RCC 7860 (cell line): ENCODE results near the gene GCNT4.
"Not testable (repeated sequence)": the region's sequence is repeated elsewhere in the genome, so short reads cannot be mapped to it uniquely, and the experiment has no call there.

Source experiments
- DNase-seq: peaks from one replicate; pipeline ENCODE4 v3.0.0-alpha.2; 2015; ENCODE audit warnings: low spot score
- FAIRE-seq: peaks from 2 replicates; lab custom pipeline; 2012; peaks lifted over from hg19 to GRCh38; lab: Jason Lieb, UNC

Gene GCNT4, protein sequence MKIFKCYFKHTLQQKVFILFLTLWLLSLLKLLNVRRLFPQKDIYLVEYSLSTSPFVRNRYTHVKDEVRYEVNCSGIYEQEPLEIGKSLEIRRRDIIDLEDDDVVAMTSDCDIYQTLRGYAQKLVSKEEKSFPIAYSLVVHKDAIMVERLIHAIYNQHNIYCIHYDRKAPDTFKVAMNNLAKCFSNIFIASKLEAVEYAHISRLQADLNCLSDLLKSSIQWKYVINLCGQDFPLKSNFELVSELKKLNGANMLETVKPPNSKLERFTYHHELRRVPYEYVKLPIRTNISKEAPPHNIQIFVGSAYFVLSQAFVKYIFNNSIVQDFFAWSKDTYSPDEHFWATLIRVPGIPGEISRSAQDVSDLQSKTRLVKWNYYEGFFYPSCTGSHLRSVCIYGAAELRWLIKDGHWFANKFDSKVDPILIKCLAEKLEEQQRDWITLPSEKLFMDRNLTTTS

DNA sequence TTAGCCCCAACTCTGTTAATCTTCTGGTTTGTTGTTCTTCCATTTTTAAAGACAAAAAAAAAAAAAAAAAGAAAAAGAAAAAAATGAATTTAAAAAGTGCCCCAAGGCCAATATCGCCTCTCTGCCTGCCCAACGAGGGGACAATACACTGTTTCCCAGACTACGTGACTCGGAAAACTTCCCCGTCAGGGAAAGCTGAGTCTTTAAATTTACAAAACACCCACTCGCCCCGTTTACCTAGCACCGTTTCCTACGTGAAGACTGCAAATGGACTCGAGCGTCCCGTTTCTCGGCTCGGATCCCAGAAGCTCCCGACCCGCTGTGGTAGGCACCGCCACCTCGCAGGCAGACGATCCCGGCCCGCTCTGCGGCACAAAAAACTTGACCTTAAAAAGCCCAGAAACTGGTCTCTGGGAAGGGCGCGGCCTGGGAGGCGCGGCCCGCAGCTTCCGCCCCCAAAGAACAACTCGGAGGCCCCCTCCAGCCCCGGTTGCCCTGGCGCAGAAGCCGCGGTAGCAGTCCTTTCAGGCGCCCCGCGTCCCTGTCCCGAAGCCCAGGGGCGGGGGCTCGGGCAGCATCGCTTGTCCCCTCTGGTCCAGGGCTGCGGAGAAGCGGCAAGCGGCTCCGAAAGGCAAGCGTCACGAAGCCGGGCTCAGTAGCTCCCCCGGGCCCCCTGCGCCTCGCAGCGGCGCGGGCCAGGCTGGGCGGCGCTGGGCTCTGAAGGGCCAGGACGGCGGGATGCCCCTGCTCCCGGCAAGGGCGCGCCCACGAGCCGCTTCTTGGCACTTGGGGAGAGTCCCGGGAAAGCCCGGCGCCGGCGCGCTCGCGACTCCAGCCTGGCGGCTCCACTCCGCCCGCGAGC lies at the start of gene GCNT4:
TSS of gene GCNT4 (minus strand) at position 367 of the 862 bp plus-strand sequence. CDS start 22,521 bp downstream, outside the sequence.
- no peak for FAIRE-seq
- no peak for DNase-seq

DNA sequence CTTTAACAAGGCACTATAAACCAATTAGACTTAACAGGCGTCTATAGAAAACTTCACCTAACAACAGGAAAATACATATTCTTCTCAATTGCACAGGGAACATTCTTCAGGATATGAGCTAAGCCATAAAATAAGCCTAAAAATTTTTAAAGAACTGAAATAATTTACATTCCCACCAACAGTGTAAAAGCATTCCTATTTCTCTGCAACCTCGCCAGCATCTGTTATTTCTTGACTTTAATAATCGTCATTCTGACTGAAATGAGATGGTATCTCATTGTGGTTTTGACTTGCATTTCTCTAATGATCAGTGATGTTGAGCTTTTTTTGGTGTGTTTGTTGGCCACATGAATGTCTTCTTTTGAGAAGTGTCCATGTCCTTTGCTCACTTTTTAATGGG lies 43.6 kb upstream of the GCNT4 start:
- not testable (repeated sequence) for DNase-seq, FAIRE-seq

DNA sequence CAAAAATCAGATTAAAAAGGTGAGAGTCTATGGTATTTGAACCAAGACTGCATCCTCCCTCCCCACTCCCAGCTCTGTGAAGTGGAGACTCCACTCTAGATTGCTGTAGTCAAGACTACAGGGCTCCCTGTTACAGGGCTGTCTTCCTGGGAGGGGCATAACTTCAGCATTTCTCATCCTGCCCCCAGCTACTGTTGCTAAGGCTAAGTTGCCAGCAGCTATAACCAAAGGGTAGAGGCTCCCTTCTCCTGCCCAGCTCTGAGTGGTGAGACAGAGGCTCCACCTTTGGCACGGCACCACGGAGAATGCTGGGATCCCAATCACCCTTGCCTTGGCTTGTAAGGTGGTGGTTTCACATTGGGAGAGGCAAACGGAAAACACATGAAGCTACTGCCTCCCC lies 39.2 kb upstream of the GCNT4 start:
- FAIRE-seq (no peak), DNase-seq (no peak)

DNA sequence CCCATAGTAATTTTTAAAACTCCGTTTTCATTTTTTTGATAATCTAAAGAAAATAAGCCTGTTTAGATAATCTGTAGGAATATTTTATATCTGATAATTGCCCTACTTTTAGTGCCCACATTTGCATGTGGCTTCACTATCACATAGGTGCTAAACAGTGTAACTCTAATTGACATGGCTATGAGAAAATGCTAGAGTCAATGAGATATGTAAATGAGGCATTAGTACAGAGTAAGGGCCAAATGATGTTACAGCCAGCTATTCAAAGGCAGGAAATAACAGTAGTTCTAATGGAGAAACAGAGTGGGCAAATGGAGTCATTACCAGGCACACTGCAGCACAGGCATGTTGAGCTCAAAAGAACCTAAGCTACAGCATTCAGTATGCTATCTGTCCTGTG lies 37.3 kb upstream of the GCNT4 start:
- no peak for FAIRE-seq
- no peak for DNase-seq

DNA sequence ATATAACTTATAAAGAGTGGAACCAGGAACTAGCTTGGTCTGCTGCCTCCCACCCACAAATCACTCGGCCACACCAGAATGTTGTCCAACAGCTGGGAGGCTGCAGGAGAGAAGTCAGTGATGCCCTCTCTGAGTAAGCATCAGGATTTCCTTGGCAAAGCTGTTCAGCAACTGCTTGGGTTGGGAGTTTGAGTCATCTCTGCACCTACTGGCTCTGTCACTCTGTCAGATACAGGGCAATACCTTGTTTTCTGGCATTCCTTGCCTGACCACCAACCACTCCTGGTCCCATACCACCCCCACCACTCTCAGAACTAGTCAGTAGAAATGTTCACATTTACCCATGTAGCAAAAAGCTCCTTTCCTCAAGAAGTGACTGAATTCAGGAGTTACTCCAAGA lies 36.8 kb upstream of the GCNT4 start:
- FAIRE-seq, result no peak
- DNase-seq, result no peak

DNA sequence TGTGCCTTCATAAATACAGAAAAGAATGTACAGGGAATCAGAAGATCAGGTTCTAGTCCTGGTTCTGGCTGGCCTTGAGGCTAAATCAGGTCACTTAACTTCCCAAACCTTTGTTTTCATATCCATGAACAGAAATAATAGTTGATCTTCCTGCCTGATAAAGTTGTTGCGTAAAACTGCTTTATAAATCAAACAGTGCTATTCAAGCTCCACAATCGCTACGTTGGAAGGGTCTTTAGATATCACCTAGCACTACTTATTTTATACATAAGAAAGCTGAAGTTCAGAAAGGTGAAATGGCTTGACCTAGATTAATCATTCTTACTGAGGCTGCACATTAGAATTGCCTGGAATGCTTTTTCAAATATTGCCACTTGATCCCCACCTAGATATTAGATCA lies 36.3 kb upstream of the GCNT4 start:
- DNase-seq (no peak), FAIRE-seq (no peak)

DNA sequence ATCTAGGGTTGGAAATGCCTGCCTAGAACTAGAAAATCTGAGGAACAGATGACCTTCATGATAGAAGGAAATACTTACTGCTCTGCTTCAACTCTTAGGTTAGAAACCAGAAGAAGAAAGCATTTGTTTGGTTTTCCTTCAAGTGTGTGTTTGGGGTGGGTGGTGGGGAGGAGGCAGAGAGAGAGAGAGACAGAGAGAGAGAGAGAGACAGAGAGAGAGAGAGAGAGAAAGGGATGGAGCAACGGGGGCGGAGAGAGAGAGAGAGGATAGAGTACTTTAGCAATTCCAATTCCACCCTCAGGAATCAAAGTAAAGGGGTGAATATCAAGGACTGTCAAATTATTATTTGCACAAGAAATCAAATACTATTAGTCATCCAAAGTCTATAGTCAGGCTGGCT lies 29.2 kb upstream of the GCNT4 start:
- no peak for DNase-seq
- no peak for FAIRE-seq

DNA sequence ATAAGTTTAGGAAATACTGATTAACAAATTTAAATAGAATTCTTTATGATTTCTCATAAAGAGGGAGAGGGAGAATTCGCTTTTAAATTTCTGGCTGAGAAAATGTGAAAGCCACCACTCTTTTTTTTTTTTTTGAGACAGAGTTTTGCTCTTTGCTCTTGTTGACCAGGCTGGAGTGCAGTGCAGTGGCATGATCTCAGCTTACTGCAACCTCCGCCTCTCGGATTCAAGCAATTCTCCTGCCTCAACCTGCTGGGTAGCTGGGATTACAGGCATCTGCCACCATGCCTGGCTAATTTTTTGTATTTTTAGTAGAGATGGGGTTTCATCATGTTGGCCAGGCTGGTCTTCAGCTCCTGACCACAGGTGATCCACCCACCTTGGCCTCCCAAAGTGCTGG lies 27.0 kb upstream of the GCNT4 start:
- DNase-seq, FAIRE-seq: not testable (repeated sequence)

DNA sequence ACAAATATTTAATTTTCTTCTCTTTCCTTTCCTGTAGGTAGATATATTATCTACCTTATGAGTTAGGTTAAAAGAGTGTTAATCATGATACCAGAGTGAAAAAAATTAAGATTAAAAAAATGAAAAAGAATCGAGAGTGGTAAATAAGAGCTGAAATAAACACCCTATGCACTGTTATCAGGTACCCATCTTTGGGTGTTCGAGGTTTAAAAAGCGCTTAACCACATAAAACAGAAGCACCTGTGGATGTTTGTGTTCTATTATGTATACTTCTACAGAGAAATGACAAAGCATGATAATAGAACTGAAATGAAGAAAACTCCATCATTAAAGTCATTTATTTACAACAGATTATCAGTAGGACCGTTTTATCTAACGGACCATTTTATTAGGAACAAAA lies 25.7 kb upstream of the GCNT4 start:
- FAIRE-seq, result no peak
- no peak for DNase-seq

DNA sequence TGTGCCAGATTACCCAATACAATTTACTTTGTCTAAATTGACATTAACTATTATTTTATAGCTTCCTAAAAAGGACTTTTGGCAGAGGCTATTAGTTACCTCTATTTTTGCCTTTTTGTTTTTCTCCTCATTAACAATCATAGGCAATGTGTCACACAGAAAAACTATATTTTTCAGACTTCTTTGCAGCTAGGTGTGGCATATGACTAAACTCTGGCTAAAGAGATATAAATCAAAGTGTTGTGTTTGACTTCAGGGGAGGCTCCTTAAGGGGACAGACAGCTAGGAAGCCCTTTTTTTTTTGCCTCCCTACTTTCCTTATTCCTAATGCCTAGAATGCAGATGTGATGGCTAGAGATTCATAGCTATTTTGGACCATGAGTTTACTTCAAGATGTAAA lies 19.7 kb upstream of the GCNT4 start:
- DNase-seq, result no peak
- no peak for FAIRE-seq

DNA sequence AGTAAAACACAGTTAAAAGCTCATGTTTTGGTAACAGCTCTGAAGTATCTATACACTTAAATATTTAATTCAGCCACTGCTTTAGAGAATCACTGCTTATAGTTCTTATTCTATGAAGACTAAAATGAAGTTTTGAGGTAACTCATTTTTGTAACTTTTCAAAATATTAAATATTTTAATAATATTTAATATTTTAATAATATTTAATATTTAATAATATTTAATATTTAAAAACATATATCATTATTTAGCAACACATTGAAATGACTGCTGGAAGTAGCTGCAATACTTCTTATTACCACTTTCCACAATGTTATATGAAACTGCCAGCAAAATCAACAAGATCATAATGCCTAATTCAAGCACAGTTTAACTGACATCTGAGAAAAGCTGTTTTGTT lies 18.7 kb upstream of the GCNT4 start:
- DNase-seq (no peak), FAIRE-seq (no peak)

DNA sequence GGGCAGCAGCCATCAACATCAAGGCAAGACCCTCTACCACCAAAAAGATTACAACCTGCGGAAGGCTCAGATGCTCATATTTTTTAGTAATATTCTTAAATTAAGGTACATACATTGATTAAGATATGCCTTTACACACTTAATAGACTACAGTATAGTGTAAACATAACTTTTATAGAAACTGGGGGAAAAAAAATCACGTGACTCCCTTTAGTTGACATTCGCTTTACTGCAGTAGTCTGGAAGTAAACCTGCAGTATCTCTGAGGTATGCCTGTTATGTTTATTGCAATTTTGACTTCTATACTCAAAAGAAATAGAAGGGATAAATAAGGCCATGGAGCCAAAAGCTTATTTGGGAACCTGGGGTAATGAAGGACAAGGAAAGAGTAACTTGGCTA lies 15.1 kb upstream of the GCNT4 start:
- DNase-seq (no peak), FAIRE-seq (no peak)

DNA sequence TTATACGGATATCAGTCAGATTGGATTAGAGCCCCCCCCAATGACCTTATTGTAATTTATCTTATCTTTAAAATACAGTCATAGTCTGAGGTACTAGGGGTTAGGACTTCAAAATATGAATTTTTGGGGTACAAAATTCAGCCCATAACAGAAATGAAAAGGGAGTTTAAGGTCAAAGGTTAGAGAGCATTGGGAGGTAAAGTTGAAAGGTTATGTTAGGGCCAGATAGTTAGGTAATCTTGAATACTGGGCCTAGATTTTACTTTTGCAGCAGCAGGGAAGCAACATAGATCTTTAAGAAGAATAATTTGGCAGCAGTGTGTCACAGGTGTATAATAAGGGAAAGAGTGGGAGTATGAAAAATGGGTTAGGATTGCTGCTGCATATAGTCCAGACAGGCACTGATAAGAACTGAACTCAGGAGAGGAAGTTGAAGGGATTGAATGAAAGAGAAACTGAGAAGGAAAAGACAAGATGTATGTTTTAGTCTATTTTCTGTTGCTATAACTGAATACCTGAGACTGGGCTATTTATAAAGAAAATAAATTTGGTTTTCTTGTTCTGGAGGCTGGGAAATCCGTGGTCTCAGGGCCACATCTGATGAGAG lies 10.7 kb upstream of the GCNT4 start:
- no peak for FAIRE-seq
- DNase-seq, result no peak

DNA sequence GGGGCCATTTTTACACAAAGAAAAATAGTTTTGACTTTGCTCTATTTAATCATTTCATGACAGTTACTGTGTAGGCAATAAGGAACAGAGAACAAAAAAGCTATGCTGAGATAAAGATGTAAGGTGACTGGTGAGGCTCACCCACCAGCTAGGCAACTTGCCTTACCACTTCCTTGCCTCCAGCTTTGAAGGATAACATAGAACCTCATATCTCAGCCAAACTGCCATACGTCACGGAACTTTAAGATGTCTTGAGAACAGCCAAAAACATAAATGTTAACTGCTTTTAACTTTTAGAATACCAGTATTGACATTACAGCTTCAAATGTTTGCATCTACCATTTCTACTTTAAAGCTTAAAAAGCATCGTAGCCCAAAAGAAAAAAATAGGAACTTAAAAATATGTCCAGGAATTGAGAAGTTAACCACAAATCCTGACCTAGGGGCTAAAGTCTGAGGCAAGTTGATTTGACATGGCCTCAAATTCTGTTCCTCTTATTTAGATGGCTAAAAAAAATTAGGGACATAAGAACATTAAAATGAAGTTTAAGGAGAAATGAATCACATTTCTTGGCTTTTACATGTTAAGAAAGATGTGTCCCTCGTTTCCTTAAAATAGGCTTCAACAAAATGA lies 7.7 kb upstream of the GCNT4 start:
- FAIRE-seq (no peak), DNase-seq (no peak)

DNA sequence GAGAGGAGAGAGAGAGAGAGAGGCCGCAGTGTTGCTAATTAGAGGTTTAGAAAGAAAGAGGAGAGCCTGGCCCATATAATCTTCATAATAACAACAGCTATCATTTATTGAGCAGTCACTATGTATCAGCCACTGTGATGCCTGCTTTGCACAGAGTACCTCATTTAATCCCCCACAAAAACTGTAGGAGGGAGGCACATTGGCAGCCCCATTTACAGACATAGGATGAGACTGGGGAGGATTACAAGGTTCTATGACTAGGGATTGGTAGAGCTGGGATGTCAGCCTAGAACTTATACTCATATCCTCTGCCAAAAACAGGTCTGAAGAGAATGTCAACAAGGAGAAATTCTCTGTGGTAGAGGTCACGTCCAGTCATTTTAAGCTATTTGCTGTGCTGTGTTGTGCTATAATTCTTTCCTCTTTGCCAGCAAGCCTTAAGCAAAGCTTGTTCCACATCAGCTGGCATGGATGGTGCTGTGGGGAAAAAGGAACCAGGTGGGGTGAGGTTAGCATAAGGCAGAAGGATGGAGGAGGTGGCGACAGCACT lies 6.7 kb upstream of the GCNT4 start:
- DNase-seq (no peak), FAIRE-seq (no peak)

DNA sequence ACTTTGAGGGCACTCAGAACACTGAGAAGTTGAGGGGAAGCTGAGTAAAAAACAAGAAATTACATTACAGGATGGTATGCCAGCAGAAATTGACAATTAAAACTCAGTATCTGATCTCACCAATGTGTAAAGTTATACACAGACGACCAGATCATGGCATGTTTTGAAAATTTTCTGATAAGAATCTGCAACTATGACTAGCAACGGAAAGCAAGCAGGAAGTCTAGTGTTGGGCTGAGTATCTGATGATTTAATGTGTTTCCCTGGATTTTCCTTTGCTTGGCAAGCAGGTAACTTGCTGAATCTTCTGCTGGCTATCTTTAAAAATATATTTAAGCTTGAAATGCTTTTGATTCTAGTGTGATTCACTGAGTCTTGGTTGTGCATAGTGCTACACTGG lies 5.2 kb upstream of the GCNT4 start:
- no peak for FAIRE-seq
- no peak for DNase-seq

DNA sequence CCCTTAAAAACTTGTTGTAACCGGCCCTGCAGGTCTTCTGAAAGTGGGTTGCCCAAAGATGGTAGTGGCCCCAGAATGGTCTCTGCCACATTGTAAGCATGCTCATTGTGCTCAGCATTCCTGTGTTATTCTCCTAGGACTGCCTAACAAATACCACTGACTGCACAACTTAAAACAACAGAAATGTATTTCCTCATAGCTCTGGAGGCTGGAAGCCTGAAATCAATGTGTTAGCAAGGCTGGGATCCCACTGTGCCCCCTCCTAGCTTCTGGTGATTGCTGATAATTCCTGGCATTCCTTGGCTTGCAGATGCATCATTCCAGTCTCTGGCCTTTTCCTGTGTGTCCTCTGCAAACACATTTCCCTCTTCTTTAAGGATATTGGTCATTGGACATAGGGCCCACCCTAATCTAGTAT lies 3.4 kb upstream of the GCNT4 start:
- DNase-seq (no peak), FAIRE-seq (no peak)

DNA sequence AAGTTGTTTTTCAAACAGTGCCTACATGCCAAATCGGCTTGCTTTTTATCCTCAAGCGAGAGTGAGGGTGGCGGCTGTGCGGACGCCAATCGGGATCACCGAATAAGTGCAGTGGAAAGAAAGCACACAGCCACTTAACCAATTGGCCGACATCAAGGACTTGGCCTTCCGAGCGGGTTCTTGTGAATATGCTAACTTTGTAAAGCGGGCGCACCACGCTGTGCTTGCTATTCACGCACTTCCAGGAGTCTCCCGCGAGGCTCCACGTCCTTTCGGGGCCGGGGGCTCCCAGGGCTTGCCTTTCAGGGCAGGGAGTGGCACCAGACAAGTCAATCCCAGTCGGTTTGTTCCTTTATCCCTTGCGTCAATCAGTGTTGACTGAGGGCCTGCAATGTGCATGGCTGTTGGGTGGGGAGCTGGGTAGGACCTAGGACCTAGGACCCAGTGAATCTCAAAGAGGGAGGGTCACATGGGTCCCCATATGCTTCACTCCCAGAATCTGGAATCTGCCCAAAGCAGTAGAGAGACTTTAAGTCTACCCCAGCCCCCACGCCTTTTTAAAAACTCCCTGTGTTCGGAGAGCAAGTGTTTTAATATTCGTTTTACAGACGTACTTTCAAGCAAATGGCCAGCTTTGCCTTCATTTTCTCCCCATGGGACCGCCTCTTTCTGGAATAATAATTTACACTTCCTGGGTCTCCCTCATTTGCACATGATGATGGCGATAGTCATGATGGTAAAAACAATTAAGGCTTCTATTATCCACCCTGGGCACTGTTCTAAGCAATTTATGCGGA lies 2.0 kb upstream of the GCNT4 start:
- no peak for DNase-seq
- FAIRE-seq, result no peak

DNA sequence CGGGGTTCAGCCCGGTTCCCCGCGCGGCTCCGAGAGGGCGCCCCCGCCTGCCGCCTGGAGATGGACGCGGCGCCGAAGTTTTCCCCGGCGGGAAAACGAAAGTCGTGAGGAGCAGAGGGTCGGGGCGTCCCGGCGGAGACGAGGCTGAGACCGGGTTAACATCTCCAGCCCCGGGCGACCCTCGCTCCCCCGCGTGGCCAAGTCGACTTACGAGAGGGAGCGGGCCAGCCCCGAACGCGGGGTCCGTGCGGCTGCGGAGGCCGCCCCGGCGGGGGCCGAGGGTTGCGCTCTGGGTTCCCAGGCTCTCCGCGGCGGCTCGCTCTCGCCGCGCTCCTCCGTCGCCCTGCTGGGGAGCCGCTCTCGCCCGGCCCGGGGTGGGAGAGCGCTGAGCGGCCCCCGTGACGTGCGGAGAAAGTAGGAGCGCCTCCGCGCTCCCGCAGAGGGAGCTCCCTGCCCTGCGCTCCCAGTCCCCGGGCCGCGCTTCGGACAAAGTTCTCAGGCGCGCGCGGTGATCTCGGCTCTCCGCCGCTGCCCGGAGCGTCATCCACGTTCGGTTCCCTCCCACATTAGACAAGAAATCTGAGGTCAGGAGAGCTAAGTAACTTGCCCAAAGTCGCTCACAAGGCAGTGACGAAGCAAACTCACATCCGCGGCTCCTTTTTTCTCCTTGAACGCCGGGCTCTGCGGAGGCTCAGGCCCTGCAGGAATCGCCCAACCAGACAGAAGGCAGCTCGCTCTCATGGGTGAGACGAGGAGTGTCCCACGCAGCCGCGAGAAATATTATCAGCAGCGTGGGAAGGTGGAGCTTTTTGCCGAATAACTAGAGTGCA lies 1.2 kb upstream of the GCNT4 start:
- peak; percentile 11 for DNase-seq

More for the DNA sequence above, 1.2 kb upstream of the GCNT4 start:
- FAIRE-seq, result no peak
